Neural cell (in vitro differentiated cells): Measurements from ENCODE around the gene SLC9A3. TPM values are rescaled to one million over a fixed set of nuclear protein-coding genes. Genes with fewer than 3 reads are reported as not detected.

Experiments used
- H2AFZ ChIP-seq: fragments of 200-600, 300-800 bp; sonication (generic), shearing (Covaris generic); 2 replicates; pipeline ENCODE4 v1.6.0; 2014; ENCODE audit warnings: low read depth, mild to moderate bottlenecking, antibody characterized with exemption, low read length, moderate library complexity
- H3F3A ChIP-seq: fragments of 200-600 bp; shearing (Covaris generic); 2 replicates; pipeline ENCODE4 v1.6.1; 2016; ENCODE audit warnings: mild to moderate bottlenecking, moderate library complexity, mixed read lengths, antibody characterized with exemption, low read length; ENCODE audit not compliant: insufficient read depth, poor library complexity, severe bottlenecking
- H3K27ac ChIP-seq: fragments of 200-600, 300-800 bp; sonication (generic), shearing (Covaris generic); 2 replicates; pipeline ENCODE4 v1.5.1; 2014; ENCODE audit warnings: mild to moderate bottlenecking, low read length, moderate library complexity
- H3K27me3 ChIP-seq: fragments of 300-800, 200-600 bp; sonication (generic), shearing (Covaris generic); 2 replicates; pipeline ENCODE4 v1.6.0; 2014; ENCODE audit warnings: mild to moderate bottlenecking, low read depth, low read length, moderate library complexity; ENCODE audit not compliant: insufficient read depth
- H3K36me3 ChIP-seq: fragments of 300-800, 200-600 bp; sonication (generic), shearing (Covaris generic); 2 replicates; pipeline ENCODE4 v1.5.1; 2014; ENCODE audit warnings: mild to moderate bottlenecking, antibody characterized with exemption, low read length, moderate library complexity; ENCODE audit not compliant: insufficient read depth
- H3K4me2 ChIP-seq: fragments of 300-800, 200-600 bp; sonication (generic), shearing (Covaris generic); 2 replicates; pipeline ENCODE4 v1.6.0; 2014; ENCODE audit warnings: mild to moderate bottlenecking, low read length
- H3K4me3 ChIP-seq: fragments of 300-800, 200-600 bp; sonication (generic), shearing (Covaris generic); 2 replicates; pipeline ENCODE4 v1.5.1; 2014; ENCODE audit warnings: mild to moderate bottlenecking, low read length, moderate library complexity
- H3K79me2 ChIP-seq: fragments of 200-600 bp; shearing (Covaris generic); replicated peaks from 2 replicates; pipeline ENCODE4 v1.6.0; 2014; ENCODE audit warnings: mild to moderate bottlenecking, low read length, moderate library complexity; ENCODE audit not compliant: insufficient read depth
- H3K9ac ChIP-seq: fragments of 300-800, 200-600 bp; sonication (generic), shearing (Covaris generic); 2 replicates; pipeline ENCODE4 v1.6.1; 2016; ENCODE audit warnings: mild to moderate bottlenecking, low read length, mixed read lengths
- H3K9me2 ChIP-seq: fragments of 200-600 bp; shearing (Covaris generic); 2 replicates; pipeline ENCODE4 v1.6.1; 2016; ENCODE audit warnings: mild to moderate bottlenecking, low read length, mixed read lengths; ENCODE audit not compliant: insufficient read depth
- H3K9me3 ChIP-seq: fragments of 200-600, 300-800 bp; sonication (generic), shearing (Covaris generic); 2 replicates; pipeline ENCODE4 v1.6.1; 2016; ENCODE audit warnings: mild to moderate bottlenecking, mixed run types, low read length, moderate library complexity, mixed read lengths
- H4K20me1 ChIP-seq: fragments of 200-600 bp; shearing (Covaris generic); 2 replicates; pipeline ENCODE4 v1.6.1; 2016; ENCODE audit warnings: mild to moderate bottlenecking, mixed run types; ENCODE audit not compliant: insufficient read depth
- EP300 ChIP-seq: fragments of 450-650 bp; conservative IDR thresholded peaks from 2 replicates; pipeline ENCODE4 v1.6.1; 2014; ENCODE audit warnings: antibody characterized with exemption, mild to moderate bottlenecking, moderate library complexity; ENCODE audit not compliant: poor library complexity, severe bottlenecking
- EZH2 ChIP-seq: fragments of 200-600, 300-800 bp; shearing (Covaris generic), sonication (generic); IDR thresholded peaks from 2 replicates; pipeline ENCODE4 v1.6.1; 2014; ENCODE audit warnings: antibody characterized with exemption, low read length, borderline replicate concordance, mild to moderate bottlenecking; ENCODE audit not compliant: insufficient read depth, poor library complexity, severe bottlenecking
- MXI1 ChIP-seq: fragments of 450-650 bp; conservative IDR thresholded peaks from 2 replicates; pipeline ENCODE4 v1.6.1; 2014; ENCODE audit warnings: antibody characterized with exemption, mild to moderate bottlenecking; ENCODE audit not compliant: poor library complexity, severe bottlenecking
- RAD21 ChIP-seq: fragments of 450-650 bp; conservative IDR thresholded peaks from 2 replicates; pipeline ENCODE4 v1.6.1; 2014; ENCODE audit warnings: antibody characterized with exemption, mild to moderate bottlenecking, moderate library complexity
- SMC3 ChIP-seq: fragments of 450-650 bp; conservative IDR thresholded peaks from 2 replicates; pipeline ENCODE4 v1.6.1; 2014; ENCODE audit warnings: antibody characterized with exemption, mild to moderate bottlenecking, moderate library complexity; ENCODE audit not compliant: poor library complexity
- TAF1 ChIP-seq: IDR thresholded peaks from 2 replicates; pipeline ENCODE4 v1.6.1; 2012; ENCODE audit warnings: low read depth
- polyA plus RNA-seq: library from polyadenylated mRNA; depleted of rRNA; stranded (reverse); fragments of >200 nt; gene quantifications from 2 replicates; pipeline ENCODE4 v1.2.3, GENCODE V29; 2014
- TF ChIP-seq, protein P1 (sequence below): fragments of 450-650 bp; IDR thresholded peaks from 2 replicates; pipeline ENCODE4 v1.5.1; 2014; ENCODE audit warnings: antibody characterized with exemption, mild to moderate bottlenecking, moderate library complexity; ENCODE audit not compliant: poor library complexity, severe bottlenecking
- TF ChIP-seq, protein P2 (sequence below): IDR thresholded peaks from 2 replicates; pipeline ENCODE4 v1.6.1; 2012; ENCODE audit warnings: borderline replicate concordance

Gene SLC9A3
- polyA plus RNA-seq, 1 donor from 2014 or later: 4.0 TPM

DNA sequence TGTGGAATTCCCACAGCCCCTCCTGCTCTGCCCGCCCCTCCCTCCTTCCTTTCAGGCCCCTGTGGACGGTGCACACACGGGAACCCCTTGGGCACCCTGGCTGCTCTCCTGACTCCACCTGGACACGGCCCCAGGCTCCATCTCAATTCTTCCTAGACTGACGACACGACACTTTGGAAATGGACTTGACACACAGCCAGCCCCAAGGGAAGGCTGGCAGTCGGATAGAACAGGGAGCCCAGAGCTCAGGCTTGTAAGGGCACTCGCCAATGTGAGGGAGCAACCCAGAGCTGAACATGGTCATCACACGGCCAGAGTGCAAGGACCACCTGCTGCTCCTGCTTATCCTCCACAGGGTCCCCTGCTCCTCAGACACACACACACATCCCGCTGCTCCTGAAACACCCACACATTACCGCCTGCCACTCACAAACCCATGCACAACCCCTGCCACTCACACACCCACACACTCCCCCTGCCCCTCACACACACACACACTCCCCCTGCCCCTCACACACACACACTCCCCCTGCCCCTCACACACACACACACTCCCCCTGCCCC lies 8.9 kb downstream of the SLC9A3 start:
- TF ChIP-seq SMC3 (no peak), EP300 (no peak), EZH2 (no peak)
- TF ChIP-seq, protein P1, sequence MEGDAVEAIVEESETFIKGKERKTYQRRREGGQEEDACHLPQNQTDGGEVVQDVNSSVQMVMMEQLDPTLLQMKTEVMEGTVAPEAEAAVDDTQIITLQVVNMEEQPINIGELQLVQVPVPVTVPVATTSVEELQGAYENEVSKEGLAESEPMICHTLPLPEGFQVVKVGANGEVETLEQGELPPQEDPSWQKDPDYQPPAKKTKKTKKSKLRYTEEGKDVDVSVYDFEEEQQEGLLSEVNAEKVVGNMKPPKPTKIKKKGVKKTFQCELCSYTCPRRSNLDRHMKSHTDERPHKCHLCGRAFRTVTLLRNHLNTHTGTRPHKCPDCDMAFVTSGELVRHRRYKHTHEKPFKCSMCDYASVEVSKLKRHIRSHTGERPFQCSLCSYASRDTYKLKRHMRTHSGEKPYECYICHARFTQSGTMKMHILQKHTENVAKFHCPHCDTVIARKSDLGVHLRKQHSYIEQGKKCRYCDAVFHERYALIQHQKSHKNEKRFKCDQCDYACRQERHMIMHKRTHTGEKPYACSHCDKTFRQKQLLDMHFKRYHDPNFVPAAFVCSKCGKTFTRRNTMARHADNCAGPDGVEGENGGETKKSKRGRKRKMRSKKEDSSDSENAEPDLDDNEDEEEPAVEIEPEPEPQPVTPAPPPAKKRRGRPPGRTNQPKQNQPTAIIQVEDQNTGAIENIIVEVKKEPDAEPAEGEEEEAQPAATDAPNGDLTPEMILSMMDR: no peak
- TF ChIP-seq, protein P2, sequence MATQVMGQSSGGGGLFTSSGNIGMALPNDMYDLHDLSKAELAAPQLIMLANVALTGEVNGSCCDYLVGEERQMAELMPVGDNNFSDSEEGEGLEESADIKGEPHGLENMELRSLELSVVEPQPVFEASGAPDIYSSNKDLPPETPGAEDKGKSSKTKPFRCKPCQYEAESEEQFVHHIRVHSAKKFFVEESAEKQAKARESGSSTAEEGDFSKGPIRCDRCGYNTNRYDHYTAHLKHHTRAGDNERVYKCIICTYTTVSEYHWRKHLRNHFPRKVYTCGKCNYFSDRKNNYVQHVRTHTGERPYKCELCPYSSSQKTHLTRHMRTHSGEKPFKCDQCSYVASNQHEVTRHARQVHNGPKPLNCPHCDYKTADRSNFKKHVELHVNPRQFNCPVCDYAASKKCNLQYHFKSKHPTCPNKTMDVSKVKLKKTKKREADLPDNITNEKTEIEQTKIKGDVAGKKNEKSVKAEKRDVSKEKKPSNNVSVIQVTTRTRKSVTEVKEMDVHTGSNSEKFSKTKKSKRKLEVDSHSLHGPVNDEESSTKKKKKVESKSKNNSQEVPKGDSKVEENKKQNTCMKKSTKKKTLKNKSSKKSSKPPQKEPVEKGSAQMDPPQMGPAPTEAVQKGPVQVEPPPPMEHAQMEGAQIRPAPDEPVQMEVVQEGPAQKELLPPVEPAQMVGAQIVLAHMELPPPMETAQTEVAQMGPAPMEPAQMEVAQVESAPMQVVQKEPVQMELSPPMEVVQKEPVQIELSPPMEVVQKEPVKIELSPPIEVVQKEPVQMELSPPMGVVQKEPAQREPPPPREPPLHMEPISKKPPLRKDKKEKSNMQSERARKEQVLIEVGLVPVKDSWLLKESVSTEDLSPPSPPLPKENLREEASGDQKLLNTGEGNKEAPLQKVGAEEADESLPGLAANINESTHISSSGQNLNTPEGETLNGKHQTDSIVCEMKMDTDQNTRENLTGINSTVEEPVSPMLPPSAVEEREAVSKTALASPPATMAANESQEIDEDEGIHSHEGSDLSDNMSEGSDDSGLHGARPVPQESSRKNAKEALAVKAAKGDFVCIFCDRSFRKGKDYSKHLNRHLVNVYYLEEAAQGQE: no peak
- Histone ChIP-seq H3K4me3 (no peak overlapping the region), H3K27ac (no peak overlapping the region), H2AFZ (no peak overlapping the region), H3K4me2 (no peak overlapping the region), H3K9me3 (no peaks in the 10 kb centered on the region), H3K27me3 (no peaks in the 10 kb centered on the region), H4K20me1 (no peaks in the 10 kb centered on the region), H3K9ac (no peak overlapping the region), H3K79me2 (no peaks in the 10 kb centered on the region), H3K9me2 (no peaks in the 10 kb centered on the region), H3F3A (no peaks in the 10 kb centered on the region), H3K36me3 (no peaks in the 10 kb centered on the region)

- Histone ChIP-seq H3K27me3 (no peaks in the 10 kb centered on the region), H3K4me3 (no peak overlapping the region), H3K9ac (no peak overlapping the region), H3K27ac (no peak overlapping the region), H3K4me2 (no peak overlapping the region), H3K79me2 (no peaks in the 10 kb centered on the region), H2AFZ (no peak overlapping the region), H3K9me2 (no peaks in the 10 kb centered on the region), H3F3A (no peaks in the 10 kb centered on the region), H3K36me3 (no peaks in the 10 kb centered on the region), H4K20me1 (no peaks in the 10 kb centered on the region), H3K9me3 (no peaks in the 10 kb centered on the region)
- TF ChIP-seq, protein P1: no peak
Measured at GRCh38 chr5:514673-515072, 9.6 kb downstream of the SLC9A3 start.

DNA sequence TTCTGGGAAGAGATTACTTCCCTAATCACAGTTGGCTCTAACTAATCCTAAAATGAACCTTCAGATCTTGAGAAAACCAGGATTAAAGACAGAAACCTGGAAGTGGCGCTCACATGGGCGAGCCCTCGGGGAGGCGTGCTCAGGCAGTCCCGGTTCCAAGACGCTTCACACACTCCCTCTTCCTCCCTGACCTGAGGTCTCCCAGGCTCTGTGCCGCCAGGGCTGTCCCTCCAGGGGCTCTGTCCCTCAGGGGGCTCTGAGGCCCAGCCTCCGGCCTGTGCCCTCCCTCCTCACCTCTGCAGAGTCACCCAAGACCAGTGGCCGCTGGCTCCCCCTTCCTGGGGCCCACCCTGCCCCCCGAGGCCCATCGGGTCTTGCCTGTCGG lies 10.2 kb downstream of the SLC9A3 start:
- H3K4me3 ChIP-seq: no peak overlapping the region
- no peaks in the 10 kb centered on the region for H3K9me3 ChIP-seq
- H3K4me2 ChIP-seq: no peak overlapping the region
- H3K27ac ChIP-seq: no peak overlapping the region
- no peaks in the 10 kb centered on the region for H3F3A ChIP-seq
- no peak overlapping the region for H2AFZ ChIP-seq
- H3K79me2 ChIP-seq: no peaks in the 10 kb centered on the region
- no peaks in the 10 kb centered on the region for H3K9me2 ChIP-seq
- no peaks in the 10 kb centered on the region for H4K20me1 ChIP-seq
- no peaks in the 10 kb centered on the region for H3K36me3 ChIP-seq
- H3K27me3 ChIP-seq: no peaks in the 10 kb centered on the region
- H3K9ac ChIP-seq: no peak overlapping the region
- TF ChIP-seq, protein P2: no peak
- TF ChIP-seq MXI1: no peak
- TF ChIP-seq SMC3: no peak
- no peak for TF ChIP-seq TAF1
- TF ChIP-seq RAD21: no peak
- TF ChIP-seq, protein P1: no peak
